Neural cell (in vitro differentiated cells): ENCODE measurements around the gene ADAP1.

Source experiments
- CTCF ChIP-seq: fragments of 450-650 bp; IDR thresholded peaks from 2 replicates; pipeline ENCODE4 v1.5.1; 2014; ENCODE audit warnings: antibody characterized with exemption, mild to moderate bottlenecking, moderate library complexity; ENCODE audit not compliant: poor library complexity, severe bottlenecking
- EP300 ChIP-seq: fragments of 450-650 bp; conservative IDR thresholded peaks from 2 replicates; pipeline ENCODE4 v1.6.1; 2014; ENCODE audit warnings: antibody characterized with exemption, mild to moderate bottlenecking, moderate library complexity; ENCODE audit not compliant: poor library complexity, severe bottlenecking
- EZH2 ChIP-seq: fragments of 200-600, 300-800 bp; shearing (Covaris generic), sonication (generic); IDR thresholded peaks from 2 replicates; pipeline ENCODE4 v1.6.1; 2014; ENCODE audit warnings: antibody characterized with exemption, low read length, borderline replicate concordance, mild to moderate bottlenecking; ENCODE audit not compliant: insufficient read depth, poor library complexity, severe bottlenecking
- MXI1 ChIP-seq: fragments of 450-650 bp; conservative IDR thresholded peaks from 2 replicates; pipeline ENCODE4 v1.6.1; 2014; ENCODE audit warnings: antibody characterized with exemption, mild to moderate bottlenecking; ENCODE audit not compliant: poor library complexity, severe bottlenecking
- POLR2AphosphoS5 ChIP-seq: IDR thresholded peaks from 2 replicates; pipeline ENCODE4 v1.6.1; 2012
- RAD21 ChIP-seq: fragments of 450-650 bp; conservative IDR thresholded peaks from 2 replicates; pipeline ENCODE4 v1.6.1; 2014; ENCODE audit warnings: antibody characterized with exemption, mild to moderate bottlenecking, moderate library complexity
- SMC3 ChIP-seq: fragments of 450-650 bp; conservative IDR thresholded peaks from 2 replicates; pipeline ENCODE4 v1.6.1; 2014; ENCODE audit warnings: antibody characterized with exemption, mild to moderate bottlenecking, moderate library complexity; ENCODE audit not compliant: poor library complexity
- TAF1 ChIP-seq: IDR thresholded peaks from 2 replicates; pipeline ENCODE4 v1.6.1; 2012; ENCODE audit warnings: low read depth
- TF ChIP-seq, protein P1 (sequence below): IDR thresholded peaks from 2 replicates; pipeline ENCODE4 v1.6.1; 2012; ENCODE audit warnings: borderline replicate concordance

DNA sequence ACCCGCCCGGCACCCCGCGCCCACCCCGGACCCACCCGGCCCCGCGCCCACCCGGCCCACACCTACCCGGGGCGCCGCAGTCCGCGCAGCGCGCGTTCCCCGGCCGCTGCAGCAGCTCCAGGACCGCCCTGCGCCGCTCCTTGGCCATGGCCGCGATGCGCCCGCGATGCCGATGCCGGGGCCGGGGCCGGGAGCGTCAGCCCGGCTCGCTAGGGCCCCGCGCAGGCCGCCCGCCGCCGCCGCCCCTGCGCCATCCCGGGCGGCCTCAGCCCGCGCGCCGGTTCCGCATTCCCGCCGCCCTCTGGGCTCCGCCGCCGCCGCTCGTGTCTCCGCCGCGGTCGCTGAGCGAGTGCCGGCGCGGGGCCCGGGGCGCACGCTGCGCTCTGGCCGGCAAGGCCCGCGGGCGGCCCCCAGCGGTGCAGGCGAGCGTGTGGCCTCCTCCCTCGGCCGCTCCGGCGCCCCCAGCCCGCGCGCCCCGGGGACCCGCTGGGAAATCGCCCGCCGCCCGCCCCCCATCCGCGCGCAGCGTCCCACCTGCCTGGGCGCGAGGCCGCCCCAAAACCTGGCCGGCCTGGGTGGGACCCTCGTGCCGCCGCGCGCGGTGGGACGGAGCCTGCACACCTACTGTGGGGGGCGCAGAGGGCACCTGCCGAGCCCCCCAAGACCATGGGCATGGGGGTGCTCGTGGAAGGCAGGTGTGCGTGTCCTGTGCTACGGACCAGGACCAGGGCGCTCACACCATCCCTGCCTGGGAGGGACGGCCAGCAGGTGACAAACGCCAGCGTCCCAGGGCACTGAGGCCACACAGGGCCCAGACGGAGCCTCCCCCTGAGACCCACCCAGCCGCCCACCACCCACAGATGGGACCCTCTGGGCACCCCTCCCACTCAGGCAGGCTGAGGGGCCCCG is at the start of gene ADAP1:
- TF ChIP-seq POLR2AphosphoS5: no peak
- TF ChIP-seq CTCF: no peak
- TF ChIP-seq, protein P1, sequence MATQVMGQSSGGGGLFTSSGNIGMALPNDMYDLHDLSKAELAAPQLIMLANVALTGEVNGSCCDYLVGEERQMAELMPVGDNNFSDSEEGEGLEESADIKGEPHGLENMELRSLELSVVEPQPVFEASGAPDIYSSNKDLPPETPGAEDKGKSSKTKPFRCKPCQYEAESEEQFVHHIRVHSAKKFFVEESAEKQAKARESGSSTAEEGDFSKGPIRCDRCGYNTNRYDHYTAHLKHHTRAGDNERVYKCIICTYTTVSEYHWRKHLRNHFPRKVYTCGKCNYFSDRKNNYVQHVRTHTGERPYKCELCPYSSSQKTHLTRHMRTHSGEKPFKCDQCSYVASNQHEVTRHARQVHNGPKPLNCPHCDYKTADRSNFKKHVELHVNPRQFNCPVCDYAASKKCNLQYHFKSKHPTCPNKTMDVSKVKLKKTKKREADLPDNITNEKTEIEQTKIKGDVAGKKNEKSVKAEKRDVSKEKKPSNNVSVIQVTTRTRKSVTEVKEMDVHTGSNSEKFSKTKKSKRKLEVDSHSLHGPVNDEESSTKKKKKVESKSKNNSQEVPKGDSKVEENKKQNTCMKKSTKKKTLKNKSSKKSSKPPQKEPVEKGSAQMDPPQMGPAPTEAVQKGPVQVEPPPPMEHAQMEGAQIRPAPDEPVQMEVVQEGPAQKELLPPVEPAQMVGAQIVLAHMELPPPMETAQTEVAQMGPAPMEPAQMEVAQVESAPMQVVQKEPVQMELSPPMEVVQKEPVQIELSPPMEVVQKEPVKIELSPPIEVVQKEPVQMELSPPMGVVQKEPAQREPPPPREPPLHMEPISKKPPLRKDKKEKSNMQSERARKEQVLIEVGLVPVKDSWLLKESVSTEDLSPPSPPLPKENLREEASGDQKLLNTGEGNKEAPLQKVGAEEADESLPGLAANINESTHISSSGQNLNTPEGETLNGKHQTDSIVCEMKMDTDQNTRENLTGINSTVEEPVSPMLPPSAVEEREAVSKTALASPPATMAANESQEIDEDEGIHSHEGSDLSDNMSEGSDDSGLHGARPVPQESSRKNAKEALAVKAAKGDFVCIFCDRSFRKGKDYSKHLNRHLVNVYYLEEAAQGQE: no peak
- TF ChIP-seq MXI1: no peak
- no peak for TF ChIP-seq TAF1
- no peak for TF ChIP-seq EZH2
- no peak for TF ChIP-seq EP300
- no peak for TF ChIP-seq RAD21
- TF ChIP-seq SMC3: no peak
